ENCODE measurements around the gene CREM.

The CREM gene

DNA sequence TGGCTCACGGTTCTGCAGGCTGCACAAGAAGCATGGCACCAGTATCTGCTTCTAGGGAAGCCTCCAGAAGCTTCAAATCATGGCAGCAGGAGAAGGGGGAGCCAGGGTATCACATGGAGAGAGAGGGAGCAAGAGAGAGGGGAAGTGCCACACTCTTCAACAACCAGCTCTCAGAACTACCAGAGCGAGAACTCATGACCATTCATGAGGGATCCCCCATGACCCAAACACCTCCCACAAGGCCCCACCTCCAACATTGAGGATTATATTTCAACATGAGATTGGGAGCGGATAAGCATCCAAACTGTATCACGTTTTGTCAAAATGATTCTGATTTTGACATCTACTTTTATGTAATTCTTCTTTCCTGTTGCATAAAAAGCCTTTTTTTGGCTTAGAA is 38.5 kb downstream of the CREM start:
- Histone ChIP-seq H3K4me1 (ENCODE audit: insufficient read depth, low read length, poor library complexity, severe bottlenecking) (no peaks in the 10 kb centered on the region), H4K20me1 (ENCODE audit: insufficient read depth, low read length, poor library complexity, severe bottlenecking) (no peaks in the 10 kb centered on the region), H3F3A (ENCODE audit: low read depth) (no peaks in the 10 kb centered on the region), H3K9ac (ENCODE audit: low read depth, low read length, poor library complexity, severe bottlenecking) (no peak overlapping the region), H3K9me2 (replicated peaks; ENCODE audit: low read depth, low read length) (no peaks in the 10 kb centered on the region), H3K4me2 (ENCODE audit: low read depth, low read length, poor library complexity, severe bottlenecking) (no peak overlapping the region), H3K79me2 (ENCODE audit: insufficient read depth, low read length) (no peaks in the 10 kb centered on the region), H3K27me3 (ENCODE audit: insufficient read depth, low read length, poor library complexity, severe bottlenecking) (no peaks in the 10 kb centered on the region), H3K4me3 (ENCODE audit: low read length, poor library complexity, severe bottlenecking) (no peak overlapping the region), H3K9me3 (ENCODE audit: insufficient read depth, low read depth, low read length) (0 out of 2 replicates have a peak, but pooled peaks cover 5% of the 10 kb centered on the region), H2AFZ (ENCODE audit: low read length) (no peak overlapping the region), H3K36me3 (ENCODE audit: insufficient read depth, low read length) (no peaks in the 10 kb centered on the region)
- TF ChIP-seq, protein P1, sequence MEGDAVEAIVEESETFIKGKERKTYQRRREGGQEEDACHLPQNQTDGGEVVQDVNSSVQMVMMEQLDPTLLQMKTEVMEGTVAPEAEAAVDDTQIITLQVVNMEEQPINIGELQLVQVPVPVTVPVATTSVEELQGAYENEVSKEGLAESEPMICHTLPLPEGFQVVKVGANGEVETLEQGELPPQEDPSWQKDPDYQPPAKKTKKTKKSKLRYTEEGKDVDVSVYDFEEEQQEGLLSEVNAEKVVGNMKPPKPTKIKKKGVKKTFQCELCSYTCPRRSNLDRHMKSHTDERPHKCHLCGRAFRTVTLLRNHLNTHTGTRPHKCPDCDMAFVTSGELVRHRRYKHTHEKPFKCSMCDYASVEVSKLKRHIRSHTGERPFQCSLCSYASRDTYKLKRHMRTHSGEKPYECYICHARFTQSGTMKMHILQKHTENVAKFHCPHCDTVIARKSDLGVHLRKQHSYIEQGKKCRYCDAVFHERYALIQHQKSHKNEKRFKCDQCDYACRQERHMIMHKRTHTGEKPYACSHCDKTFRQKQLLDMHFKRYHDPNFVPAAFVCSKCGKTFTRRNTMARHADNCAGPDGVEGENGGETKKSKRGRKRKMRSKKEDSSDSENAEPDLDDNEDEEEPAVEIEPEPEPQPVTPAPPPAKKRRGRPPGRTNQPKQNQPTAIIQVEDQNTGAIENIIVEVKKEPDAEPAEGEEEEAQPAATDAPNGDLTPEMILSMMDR (conservative IDR thresholded peaks at IDR 0.05; ENCODE audit: low read length): no peak
- TF ChIP-seq EZH2phosphoT487 (IDR thresholded peaks at IDR 0.05; ENCODE audit: borderline replicate concordance): no peak

- no peak overlapping the region for H3K4me2 ChIP-seq (ENCODE audit: low read depth, low read length, poor library complexity, severe bottlenecking)
- H3K4me1 ChIP-seq (ENCODE audit: insufficient read depth, low read length, poor library complexity, severe bottlenecking): no peaks in the 10 kb centered on the region
- H2AFZ ChIP-seq (ENCODE audit: low read length): no peak overlapping the region
- no peaks in the 10 kb centered on the region for H3K79me2 ChIP-seq (ENCODE audit: insufficient read depth, low read length)
- no peaks in the 10 kb centered on the region for H3K9me2 ChIP-seq (replicated peaks; ENCODE audit: low read depth, low read length)
- no peak overlapping the region for H3K9ac ChIP-seq (ENCODE audit: low read depth, low read length, poor library complexity, severe bottlenecking)
- no peaks in the 10 kb centered on the region for H4K20me1 ChIP-seq (ENCODE audit: insufficient read depth, low read length, poor library complexity, severe bottlenecking)
- H3K27me3 ChIP-seq (ENCODE audit: insufficient read depth, low read length, poor library complexity, severe bottlenecking): no peaks in the 10 kb centered on the region
- no peaks in the 10 kb centered on the region for H3K36me3 ChIP-seq (ENCODE audit: insufficient read depth, low read length)
- TF ChIP-seq, protein P1 (conservative IDR thresholded peaks at IDR 0.05; ENCODE audit: low read length): no peak
- TF ChIP-seq EZH2phosphoT487 (IDR thresholded peaks at IDR 0.05; ENCODE audit: borderline replicate concordance): no peak
- no peaks in the 10 kb centered on the region for H3F3A ChIP-seq (ENCODE audit: low read depth)
- no peak overlapping the region for H3K4me3 ChIP-seq (ENCODE audit: low read length, poor library complexity, severe bottlenecking)
- H3K9me3 ChIP-seq (ENCODE audit: insufficient read depth, low read depth, low read length): 0 out of 2 replicates have a peak, but pooled peaks cover 5% of the 10 kb centered on the region
Observed at GRCh38 chr10:35165811-35166210, 39.2 kb downstream of the CREM start.

DNA sequence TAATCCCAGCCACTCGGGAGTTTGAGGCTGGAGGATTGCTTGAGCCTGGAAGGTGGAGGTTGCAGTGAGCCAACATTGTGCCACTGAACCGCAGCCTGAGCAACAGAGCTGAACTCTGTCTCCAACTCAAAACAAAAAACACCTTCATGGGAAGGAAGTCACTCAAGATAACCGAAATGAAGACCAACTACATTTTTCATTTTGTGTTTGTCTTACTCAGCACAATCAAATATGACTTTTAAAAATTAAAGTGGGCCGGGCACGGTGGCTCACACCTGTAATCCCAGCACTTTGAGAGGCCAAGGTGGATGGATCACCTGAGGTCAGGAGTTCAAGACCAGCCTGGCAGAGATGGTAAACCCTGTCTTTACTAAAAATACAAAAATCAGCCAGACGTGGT is 40.0 kb downstream of the CREM start:
- no peak overlapping the region for H3K4me3 ChIP-seq (ENCODE audit: low read length, poor library complexity, severe bottlenecking)
- no peak overlapping the region for H3K9ac ChIP-seq (ENCODE audit: low read depth, low read length, poor library complexity, severe bottlenecking)
- H3K9me3 ChIP-seq (ENCODE audit: insufficient read depth, low read depth, low read length): 0 out of 2 replicates have a peak, but pooled peaks cover 5% of the 10 kb centered on the region
- no peaks in the 10 kb centered on the region for H3K36me3 ChIP-seq (ENCODE audit: insufficient read depth, low read length)
- no peaks in the 10 kb centered on the region for H4K20me1 ChIP-seq (ENCODE audit: insufficient read depth, low read length, poor library complexity, severe bottlenecking)
- TF ChIP-seq EZH2phosphoT487 (IDR thresholded peaks at IDR 0.05; ENCODE audit: borderline replicate concordance): no peak
- TF ChIP-seq, protein P1 (conservative IDR thresholded peaks at IDR 0.05; ENCODE audit: low read length): no peak
- H3K27me3 ChIP-seq (ENCODE audit: insufficient read depth, low read length, poor library complexity, severe bottlenecking): no peaks in the 10 kb centered on the region
- no peaks in the 10 kb centered on the region for H3K79me2 ChIP-seq (ENCODE audit: insufficient read depth, low read length)
- no peak overlapping the region for H3K4me2 ChIP-seq (ENCODE audit: low read depth, low read length, poor library complexity, severe bottlenecking)
- H3K9me2 ChIP-seq (replicated peaks; ENCODE audit: low read depth, low read length): no peaks in the 10 kb centered on the region
- H3K4me1 ChIP-seq (ENCODE audit: insufficient read depth, low read length, poor library complexity, severe bottlenecking): no peaks in the 10 kb centered on the region
- H2AFZ ChIP-seq (ENCODE audit: low read length): no peak overlapping the region
- no peaks in the 10 kb centered on the region for H3F3A ChIP-seq (ENCODE audit: low read depth)

All from Loucy (cell line).